GM19455 (cell line): ENCODE data around the gene KIAA0513.

Source experiments
- ATAC-seq: cut with Tn5 transposase; IDR thresholded peaks from one replicate; pipeline ENCODE4 v1.9.1; 2021; ENCODE audit not compliant: unreplicated experiment

The KIAA0513 gene, protein sequence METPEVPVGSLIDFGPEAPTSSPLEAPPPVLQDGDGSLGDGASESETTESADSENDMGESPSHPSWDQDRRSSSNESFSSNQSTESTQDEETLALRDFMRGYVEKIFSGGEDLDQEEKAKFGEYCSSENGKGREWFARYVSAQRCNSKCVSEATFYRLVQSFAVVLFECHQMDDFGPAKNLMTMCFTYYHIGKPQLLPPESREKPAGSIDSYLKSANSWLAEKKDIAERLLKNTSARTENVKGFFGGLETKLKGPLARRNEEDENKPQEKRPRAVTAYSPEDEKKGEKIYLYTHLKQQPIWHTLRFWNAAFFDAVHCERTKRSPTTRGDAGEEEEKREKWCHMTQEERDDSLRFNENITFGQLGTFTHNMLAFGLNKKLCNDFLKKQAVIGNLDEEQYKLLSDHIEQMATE

DNA sequence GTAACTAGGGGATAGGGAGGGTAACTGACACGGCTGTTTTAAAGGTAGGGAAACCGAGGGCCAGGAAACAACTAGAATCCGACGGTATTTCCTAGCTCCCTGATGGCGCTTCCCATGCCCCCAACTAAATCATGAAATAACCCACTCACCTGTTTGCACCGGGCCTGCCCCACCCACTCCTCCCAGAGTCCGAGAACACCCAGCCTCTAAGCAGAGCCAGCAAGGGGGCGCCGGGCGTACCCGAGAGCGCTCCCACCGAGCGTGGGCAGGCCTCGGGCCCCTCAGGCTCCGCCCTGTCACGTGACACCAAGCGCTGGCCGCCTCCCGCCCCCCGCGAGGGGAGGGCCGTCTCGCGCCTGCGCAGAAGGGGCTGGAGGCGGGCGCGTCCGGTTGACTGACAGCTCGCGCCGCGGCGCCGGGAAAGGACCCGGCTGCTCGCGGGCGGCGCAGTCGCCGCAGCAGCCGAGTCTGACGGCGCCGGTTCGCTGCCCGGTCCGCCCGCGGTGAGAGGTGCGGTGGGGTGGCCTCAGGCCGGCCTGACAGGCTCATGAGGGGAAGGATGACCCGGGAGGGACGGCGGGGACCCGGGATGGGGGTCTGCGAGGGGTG is at the start of gene KIAA0513:
Gene KIAA0513 (plus strand): TSS at position 447 of the 609 bp plus-strand sequence. CDS start 39,277 bp downstream, outside the sequence.
- peak; percentile 70 for ATAC-seq

DNA sequence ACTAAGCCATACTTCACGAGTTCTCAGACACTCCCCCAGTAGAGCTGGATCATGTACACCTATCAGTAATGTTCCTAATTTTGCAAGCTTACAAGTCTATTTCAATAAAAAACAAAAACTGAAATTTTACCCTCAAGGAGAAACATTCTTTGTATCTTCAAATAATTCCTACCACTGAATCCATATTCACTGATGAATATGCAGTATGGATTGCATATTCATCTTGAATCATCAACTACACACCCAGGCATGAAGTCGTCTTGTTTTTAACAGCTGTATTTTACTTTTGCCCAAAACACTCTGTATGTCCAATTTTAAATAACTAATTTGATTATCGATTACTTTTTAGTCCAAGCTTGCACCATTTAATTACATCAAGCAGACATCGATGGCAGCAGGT is 48.1 kb upstream of the KIAA0513 start:
- ATAC-seq: no peak

DNA sequence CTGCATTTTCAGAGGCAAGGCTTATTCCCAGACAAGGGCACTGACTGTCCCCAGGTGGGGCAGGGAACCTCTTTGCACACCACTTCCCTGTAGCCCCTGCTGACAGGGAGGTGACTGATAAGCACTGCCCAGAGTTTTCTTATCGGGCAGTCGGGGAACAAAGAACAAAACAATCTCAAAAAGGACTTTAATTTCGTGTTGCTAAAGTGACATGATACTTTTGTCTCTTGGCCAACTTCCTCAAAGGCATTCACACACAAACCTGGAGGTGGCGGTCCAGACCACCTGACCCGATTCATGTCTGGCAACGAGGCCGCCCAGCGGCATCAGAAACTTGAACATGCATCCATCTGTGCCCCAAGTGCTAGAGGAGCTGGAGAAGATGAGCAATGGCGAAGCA is 45.2 kb upstream of the KIAA0513 start:
- no peak for ATAC-seq

DNA sequence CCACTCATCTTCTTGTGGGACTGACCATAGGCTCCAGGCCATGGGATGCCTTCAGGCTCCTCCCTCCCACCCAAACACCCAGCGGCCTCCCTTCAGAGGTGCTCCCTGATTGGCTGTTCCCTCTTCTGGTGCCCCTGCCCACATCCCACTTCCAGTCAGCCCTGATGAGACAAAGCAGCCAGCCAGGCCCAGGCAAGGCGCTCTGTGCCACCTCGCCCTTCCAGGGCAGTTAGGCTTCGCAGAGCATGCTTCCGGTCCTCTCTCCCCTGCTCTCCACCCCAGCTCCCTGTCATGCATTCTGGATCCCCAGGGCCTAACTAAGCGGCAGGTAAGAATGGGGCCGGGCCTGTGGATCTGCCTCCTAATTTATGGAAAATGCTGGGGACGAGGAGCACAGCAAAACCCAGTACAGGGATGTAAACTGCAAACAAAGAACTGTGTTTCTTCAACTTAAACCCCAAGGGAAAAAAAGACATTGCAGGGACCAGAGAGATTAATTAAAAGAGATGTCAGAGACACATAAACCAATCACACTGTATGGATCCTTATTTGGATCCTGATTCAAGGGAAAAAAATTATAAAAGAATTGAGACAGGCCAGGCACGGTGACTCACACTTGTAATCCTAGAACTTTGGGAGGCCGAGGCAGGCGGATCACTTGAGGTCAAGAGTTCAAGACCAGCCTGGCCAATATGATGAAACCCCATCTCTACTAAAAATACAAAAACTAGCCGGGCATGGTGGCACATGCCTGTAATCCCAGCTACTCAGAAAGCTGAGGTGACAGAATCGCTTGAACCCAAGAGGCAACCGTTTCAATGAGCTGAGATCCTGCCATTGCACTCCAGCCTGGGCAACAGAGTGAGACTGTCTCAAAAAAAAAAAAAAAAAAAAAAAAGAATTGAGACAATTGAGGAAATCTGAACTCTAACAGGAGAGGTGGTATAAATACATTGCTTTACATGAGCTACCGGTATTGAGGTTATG is 42.2 kb upstream of the KIAA0513 start:
- no peak for ATAC-seq

DNA sequence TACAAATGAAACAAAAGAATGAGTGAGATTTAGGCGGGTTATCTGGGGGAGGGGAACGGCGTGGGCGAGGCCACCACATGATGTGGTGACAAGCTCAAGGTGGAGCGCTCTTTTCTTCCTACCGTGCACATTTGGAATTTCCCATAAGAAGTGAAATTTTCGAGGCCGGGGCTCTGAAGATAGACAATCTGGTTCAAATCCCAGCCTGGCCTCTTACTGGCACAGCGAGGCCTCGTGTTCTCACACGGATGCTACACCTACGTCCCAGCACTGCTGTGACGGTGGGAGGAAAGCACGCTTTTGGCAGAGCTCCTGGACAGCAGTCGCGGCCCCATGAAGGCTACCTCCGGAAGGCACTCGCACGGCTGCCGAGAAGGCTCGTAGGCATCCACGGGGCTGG is 41.5 kb upstream of the KIAA0513 start:
- ATAC-seq: no peak

DNA sequence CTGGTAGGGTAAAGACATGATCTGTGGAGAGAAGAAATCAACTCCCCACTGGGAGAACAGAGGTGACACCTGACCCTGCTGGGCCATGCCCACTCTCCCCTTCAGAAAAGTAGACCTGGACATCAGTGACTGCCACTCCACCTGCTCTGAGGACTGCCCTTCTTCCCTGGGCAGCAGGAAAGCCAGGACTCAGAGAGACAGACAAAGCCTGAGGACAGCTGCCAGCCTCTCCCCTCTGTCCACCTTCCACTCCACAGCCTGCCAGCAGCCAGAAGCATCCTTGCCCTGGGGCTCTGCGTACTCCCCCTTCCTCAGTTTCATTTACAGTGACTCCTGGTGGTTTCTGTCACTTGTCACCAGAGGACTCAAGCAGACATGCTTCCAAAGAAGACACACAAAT is 40.7 kb upstream of the KIAA0513 start:
- ATAC-seq: no peak

DNA sequence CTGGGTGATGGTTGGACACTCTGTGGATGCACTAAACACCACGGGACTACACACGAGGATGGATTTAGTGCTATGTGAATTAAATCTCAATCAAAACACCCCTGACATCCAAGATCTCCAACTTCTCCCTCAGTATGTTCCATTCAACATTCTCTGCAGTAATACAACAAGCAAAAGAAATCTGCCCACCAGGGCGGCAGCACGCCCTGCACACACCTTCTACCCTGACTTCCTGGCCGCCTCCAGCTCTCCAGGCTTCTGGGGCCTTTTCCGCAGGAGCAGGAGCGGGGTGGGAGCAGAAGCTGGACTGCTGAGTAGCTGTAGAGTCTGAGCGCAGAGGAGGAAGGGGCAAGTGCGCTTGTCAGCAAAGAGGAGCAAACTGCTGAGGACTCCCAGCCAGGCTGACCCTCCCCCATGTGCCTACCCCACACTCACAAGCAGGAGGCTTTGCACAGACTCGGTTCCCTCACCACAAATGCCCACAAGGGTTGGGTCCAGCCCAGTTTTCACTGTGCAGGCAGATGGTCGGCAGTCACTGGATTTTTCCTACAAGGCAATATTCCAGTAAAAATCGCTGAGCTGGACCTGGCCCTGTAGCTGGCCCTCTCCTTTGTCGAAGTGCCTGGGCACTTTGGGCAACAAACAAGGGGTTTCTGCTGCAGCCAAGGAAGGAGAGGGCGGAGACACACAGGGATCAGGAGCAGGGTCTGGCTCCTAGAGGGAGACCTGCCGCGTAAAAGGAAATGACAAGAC is 39.1 kb upstream of the KIAA0513 start:
- no peak for ATAC-seq

DNA sequence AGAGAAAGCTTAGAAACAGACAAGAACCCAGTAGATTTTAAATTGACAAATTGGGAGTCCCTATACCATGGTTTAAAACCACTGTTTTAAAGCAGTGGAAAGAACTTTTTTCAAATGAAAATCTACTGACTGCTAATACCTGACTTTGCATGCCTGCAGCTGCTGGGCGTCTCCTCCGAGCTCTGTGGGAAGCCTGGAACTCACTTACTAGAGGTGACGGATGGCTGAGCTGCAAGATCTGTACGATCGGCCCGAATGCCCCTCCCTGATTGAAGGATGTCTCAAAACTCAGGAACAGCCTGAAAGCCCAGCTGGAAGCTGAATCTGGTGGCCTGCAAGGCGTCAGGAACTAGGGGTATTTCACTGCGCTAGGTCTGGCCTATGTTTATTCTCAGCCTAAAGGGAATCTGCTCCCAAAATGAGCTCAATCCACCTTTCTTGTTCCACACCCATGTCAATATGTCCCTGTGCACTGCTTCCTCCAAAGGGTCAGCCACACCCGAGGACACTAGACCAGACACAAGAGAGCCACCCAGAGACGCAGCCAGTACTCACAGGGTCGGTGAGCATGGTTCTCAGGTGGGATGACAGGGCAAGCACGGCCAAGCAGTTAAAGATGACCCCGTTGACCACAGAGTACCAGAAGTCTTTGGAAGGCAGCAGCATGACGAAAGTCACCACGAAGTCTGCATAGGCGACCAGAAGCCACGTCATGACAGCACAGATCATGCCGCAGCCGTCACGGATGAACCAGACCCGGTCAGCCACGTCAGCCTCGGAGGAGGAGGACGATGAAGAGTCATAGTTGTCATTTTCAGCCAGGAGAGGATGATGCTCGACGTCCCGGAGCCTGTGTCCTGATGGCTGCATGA is 37.6 kb upstream of the KIAA0513 start:
- ATAC-seq: no peak

DNA sequence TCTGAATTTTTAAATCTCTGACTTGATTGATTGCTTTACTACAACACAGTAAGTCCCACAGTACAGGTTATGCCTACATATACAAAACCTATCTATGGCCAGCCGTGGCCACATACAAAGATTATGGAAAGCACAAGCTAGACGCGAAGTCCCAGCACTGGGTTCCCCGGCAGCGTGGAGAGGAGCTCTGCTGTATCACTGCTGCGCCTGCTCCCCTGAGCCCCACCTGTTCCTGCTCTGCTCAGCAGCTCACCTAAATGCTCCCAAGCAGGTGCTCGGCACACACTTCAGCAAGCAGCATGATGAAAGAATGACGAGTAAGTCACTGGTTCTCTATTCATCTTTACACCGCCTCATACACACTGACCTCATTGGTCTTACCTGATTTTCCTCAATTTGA is 36.8 kb upstream of the KIAA0513 start:
- ATAC-seq: no peak

DNA sequence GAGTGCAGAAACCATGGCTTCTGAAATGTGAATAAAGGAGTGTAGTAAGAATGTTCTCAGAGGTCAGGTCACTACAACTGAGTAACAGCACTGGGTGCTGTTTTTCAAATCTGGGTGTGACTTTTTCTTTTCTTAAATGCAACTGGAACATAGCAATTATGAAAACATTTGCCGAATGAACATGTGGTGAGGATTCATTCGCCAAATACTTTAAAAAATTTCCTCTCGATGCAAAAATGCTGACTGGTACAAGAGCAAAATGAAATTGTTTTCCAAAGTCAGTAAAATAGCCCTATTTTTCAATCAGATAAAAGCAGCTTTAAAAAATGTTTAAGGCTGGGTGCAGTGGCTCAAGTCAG is 34.9 kb upstream of the KIAA0513 start:
- no peak for ATAC-seq

DNA sequence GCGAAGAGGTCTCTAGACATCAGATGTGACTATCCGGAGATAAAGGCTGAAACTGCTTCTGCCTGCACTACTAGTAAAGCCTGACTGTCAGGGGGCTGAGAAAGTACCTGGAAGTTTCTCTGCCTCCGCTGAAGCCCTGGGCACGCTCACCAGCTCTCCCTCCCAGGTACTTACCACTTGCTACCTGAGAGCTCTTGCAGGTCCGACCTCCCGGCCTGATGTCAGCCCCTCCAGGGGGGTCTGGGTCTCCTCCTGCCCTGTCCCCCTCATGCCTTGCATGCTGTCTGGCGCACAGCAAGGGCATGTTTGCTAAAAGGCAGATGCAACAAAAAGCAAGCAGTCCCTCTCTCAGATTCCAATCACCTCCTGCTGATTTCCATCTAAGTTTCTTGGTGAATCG is 33.7 kb upstream of the KIAA0513 start:
- ATAC-seq: no peak

DNA sequence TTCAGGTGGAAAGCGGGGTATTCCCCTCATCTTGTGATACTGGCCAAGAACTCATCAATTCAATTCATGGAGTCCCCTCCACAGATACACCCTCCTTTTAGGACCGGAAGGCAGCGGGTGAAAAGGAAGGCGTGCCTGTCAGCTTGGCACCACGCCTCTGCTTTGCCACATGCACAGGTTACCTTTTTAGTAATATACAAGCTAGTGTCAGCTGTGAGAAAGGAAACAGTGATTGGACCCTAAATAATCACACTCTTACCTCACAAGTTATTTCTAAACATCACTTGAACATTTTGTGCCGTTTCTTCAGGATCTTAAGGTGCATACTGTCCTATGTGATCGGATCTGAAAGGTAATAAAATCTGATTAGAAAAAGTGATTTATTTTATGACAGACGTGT is 31.9 kb upstream of the KIAA0513 start:
- ATAC-seq: no peak

DNA sequence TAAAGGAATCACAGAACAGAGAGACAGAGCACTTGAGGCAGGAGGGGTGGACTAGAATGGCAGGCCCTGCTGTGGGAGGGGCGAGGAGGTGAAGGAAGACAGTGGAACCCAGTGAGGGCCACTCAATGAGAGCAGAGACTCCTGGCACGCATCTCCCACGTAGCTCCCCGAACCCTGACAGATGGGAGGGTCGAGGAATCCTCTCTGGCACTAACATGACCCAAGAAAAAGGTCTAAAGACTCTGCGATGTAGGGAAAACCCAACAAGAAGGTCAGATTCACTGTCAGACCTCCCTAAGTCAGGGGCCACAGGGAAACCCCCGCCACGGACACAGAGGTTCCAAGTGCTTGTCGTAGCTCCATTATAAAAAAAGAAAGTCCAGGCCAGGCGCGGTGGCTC is 31.2 kb upstream of the KIAA0513 start:
- no peak for ATAC-seq

DNA sequence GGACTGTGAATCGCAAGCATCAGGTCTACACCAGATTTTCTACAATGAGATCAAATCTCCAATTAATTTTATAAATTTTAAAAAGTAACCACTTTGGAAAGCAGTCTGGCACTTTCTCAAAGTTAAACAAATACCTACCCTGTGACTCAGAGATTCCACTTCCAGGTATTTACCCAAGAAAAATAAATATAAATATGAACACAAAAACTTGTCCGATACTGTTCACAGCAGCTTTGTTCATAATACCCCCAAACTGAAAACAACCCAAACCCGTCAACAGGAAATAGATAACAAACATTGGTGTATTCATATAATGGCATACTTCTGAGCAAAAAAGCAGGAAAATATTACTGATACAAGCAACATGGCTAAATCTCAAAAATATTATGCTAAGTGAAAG is 28.4 kb upstream of the KIAA0513 start:
- ATAC-seq: no peak

DNA sequence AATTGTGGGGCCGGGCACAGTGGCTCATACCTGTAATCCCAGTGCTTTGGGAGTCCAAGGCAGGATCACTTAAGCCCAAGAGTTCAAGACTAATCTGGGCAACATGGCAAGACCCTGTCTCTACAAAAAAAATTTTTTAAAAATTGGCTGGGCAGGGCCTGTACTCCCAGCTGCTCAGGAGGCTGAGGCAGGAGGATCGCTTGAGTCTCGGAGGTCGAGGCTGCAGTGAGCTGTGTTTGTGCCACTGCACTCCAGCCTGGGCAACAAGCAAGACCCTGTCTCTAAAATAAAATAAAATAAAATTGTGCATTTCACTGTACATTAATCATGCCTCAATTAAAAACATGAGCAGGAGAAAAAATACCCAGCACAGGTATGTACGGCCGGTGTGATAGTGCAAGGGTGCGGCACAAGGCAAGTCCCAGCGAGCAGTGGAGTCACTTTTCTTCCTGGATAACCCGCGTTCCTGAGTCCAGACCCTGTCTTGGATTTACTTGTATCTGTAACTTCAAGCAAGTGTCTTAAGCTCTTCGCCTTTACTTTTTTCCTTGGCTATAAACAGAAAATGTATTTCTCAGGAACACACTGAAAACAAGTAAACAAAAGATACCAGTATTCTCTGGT is 27.6 kb upstream of the KIAA0513 start:
- ATAC-seq: no peak

DNA sequence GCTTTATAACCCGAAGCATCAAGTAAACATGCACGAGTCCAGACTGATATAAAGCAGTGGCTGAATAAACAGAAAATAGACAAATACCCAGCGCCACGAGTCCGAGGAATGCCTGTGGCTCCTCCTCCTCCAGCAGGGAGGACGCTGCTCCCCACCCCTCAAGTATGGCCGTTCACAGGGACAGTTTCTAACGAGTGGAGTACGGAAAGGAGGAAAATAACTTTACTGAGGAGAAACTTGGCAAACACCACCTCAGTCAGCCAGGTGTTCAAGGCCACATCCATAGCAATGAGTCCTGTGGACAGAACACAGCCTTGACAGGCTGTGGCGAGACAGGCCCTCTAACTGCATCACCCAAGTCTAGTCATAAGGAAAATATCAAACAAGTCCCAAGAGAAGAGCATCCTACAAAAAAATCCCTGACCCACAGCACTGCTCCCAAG is 25.5 kb upstream of the KIAA0513 start:
- ATAC-seq: no peak

DNA sequence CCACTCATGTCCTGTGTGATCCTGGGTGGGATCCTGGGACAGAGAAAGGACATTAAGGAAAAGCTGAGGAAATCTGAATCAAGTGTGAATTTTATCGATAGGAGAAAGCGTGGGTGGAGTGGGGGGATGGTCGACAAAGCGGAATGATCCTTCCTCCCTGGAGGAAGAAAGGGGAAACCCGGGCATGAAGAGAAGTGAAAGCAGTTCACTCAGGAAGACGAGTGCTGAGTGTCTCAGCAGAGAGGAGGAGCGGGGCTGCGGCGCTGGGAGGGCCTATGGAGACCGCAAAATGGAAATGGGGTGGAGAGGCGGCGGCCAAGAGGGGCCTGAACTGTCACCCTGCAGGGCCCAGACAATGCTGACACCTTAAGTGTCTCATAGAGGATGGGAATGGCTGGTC is 25.0 kb upstream of the KIAA0513 start:
- ATAC-seq: no peak

DNA sequence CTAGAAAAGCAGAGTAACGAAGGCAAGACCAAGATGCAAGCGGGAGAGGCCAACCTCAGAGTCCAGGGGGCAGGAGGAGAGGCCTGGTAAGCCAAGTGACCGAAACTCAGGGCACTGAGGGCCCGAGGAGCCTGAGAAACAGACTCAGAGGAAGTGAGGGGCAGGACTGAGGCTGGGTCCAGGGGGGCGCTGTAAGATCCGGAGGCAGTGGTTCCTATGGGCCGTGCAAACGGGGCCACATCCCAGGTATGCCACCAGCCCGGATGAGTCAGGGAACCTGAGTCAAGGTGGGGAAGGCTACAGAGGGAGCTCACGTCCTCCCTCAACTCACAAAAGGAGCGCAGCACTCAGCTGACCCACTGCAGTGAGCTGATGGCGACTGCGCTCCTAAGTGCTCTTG is 24.5 kb upstream of the KIAA0513 start:
- ATAC-seq: no peak
